ENCODE measurements around the gene IFIT3. TPM values are rescaled to one million over a fixed set of nuclear protein-coding genes. Genes with fewer than 3 reads are reported as not detected.

IFIT3 gene
- total and polyA plus RNA-seq, 2 of the 8 experiments (the other 6 are each of a cell fraction or from before 2014, with no cell fraction given) = 0.12 to 0.84 TPM

DNA sequence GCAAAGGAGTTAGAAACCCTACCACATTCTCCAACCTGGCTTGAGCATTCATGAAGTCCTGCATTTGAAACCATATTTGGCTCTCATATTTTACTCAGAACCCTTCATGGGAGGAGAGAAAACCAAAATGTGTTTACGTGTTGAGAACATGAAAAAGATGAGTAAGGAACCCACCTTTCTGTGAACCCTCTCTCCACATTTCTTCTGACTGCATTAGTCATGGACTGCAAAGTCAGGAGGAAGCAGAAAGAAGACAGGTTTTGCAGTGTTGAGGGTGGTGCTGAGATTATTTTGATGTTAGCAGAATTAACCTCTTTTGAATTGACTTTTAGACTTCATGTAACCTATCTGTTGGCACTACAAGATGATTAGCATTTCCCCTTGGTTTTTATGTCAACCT lies 55.0 kb downstream of the IFIT3 start (continued):
- TF ChIP-seq BACH1 (IDR thresholded peaks at IDR 0.05; ENCODE audit: low read length) (no peak), RNF2 (IDR thresholded peaks at IDR 0.05; ENCODE audit: borderline replicate concordance, low read depth, low read length, missing control alignments, poor library complexity, severe bottlenecking) (no peak), SIN3A (conservative IDR thresholded peaks at IDR 0.05 in 1 of 2, IDR thresholded peaks at IDR 0.05 in 1 of 2; ENCODE audit: low read depth in 1 of 2, low read length in 2 of 2) (no peak), CHD2 (IDR thresholded peaks at IDR 0.05; ENCODE audit: low read length) (no peak), E2F6 (IDR thresholded peaks at IDR 0.05) (no peak)
